Measurements from ENCODE around the gene ZNF536. TPM values are rescaled to one million over a fixed set of nuclear protein-coding genes. Genes with fewer than 3 reads are reported as not detected.
A peak's percentile ranks its signal among the peaks of the same experiment; 100 is the strongest.

ZNF536 gene
- total and polyA plus RNA-seq, 12 donors: 0.22 to 10.7 (median 3.7) TPM

DNA sequence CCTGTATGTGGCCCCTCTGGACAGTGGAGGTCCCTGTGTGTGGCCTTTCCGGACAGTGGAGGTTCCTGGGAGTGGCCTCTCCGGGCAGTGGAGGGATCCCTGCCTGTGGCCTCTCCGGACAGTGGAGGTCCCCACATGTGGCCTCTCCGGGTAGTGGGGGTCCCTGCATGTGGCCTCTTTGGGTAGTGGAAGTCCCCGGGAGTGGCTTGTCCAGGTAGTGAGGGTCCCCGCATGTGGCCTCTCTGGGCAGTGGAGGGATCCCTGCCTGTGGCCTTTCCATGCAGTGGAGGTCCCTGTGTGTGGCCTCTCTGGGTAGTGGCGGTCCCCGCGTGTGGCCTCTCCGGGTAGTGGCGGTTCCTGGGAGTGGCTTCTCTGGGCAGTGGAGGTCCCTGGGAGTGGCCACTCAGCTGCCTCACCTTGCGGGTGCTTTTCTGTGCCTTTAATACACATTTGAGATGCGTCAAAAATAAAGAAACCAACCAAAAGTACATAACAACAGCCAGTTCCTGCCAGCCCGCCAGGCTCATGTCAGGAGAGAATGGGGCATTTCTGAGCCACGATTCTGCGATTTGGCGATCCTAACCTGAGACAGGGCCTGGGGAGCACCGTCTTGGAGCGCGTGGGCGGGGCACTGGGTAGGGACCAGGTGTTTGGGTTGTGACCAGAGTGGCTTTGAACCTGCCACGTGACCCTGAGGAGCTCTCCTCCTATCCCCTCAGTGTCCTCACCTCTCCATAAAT is 194.7 kb downstream of the ZNF536 start:
- peaks cover 0 to 38% (median 4%) of the 10 kb centered on the region in 7 donors for H3K27me3 ChIP-seq
- DNase-seq (no peak), ATAC-seq (peak in 1 of 8 donors; percentile 35)
- TF ChIP-seq, protein P1, sequence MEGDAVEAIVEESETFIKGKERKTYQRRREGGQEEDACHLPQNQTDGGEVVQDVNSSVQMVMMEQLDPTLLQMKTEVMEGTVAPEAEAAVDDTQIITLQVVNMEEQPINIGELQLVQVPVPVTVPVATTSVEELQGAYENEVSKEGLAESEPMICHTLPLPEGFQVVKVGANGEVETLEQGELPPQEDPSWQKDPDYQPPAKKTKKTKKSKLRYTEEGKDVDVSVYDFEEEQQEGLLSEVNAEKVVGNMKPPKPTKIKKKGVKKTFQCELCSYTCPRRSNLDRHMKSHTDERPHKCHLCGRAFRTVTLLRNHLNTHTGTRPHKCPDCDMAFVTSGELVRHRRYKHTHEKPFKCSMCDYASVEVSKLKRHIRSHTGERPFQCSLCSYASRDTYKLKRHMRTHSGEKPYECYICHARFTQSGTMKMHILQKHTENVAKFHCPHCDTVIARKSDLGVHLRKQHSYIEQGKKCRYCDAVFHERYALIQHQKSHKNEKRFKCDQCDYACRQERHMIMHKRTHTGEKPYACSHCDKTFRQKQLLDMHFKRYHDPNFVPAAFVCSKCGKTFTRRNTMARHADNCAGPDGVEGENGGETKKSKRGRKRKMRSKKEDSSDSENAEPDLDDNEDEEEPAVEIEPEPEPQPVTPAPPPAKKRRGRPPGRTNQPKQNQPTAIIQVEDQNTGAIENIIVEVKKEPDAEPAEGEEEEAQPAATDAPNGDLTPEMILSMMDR (IDR thresholded peaks at IDR 0.05): no peak
- H3K36me3 ChIP-seq: no peaks in the 10 kb centered on the region
- no peak overlapping the region for H3K27ac ChIP-seq
- no peaks in the 10 kb centered on the region for H3K9me3 ChIP-seq
- WGBS, 2 donors: 83 to 87% methylated on average over 22 of the region's 22 CpGs
- intact Hi-C loops (cut with DNase I): no loop called here
- no peaks in the 10 kb centered on the region for H3K4me1 ChIP-seq
- no peak overlapping the region for H3K4me3 ChIP-seq

DNA sequence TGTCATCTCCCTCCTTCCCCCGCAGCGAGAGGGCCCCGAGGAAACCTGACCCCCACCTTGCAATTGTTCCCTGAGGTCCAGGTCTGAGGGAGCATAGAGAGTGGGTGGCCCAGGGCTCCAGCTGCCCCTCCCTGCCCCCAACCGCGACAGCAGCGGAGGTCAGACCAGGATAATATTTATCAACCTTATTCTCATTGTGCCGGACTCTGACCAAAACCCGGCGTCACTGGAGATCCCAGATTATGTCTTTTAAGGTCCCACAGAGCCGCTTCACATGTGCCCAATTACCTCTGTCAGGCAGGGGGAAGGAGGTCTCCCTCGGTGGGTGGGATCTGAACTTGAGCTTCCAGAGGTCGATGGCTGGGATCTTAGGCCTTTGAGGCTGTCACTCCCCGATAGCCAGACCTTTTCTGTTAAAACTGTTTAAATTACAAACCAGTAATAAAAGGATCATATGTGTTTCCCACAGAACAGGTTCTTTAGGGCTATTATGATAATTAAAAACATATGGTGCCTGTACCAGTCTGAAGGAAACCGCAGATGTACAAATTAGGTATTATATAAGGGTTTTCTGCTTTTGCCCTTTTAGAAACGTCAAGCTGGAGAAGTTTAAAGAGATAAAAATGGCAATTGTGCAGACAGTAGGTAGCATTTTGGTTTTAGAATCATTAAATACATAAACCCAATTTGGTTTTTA is 195.5 kb downstream of the ZNF536 start:
- TF ChIP-seq, protein P1 (IDR thresholded peaks at IDR 0.05): no peak
- ATAC-seq (no peak), DNase-seq (no peak)
- H3K36me3 ChIP-seq: no peaks in the 10 kb centered on the region
- peaks cover 0 to 38% (median 4%) of the 10 kb centered on the region in 7 donors for H3K27me3 ChIP-seq
- no peak overlapping the region for H3K27ac ChIP-seq
- 72 to 75% methylated on average over 15 of the region's 15 CpGs for WGBS, 2 donors
- no peak overlapping the region for H3K4me3 ChIP-seq
- intact Hi-C loops (cut with DNase I): no loop called here
- H3K9me3 ChIP-seq: no peaks in the 10 kb centered on the region
- H3K4me1 ChIP-seq: no peaks in the 10 kb centered on the region

DNA sequence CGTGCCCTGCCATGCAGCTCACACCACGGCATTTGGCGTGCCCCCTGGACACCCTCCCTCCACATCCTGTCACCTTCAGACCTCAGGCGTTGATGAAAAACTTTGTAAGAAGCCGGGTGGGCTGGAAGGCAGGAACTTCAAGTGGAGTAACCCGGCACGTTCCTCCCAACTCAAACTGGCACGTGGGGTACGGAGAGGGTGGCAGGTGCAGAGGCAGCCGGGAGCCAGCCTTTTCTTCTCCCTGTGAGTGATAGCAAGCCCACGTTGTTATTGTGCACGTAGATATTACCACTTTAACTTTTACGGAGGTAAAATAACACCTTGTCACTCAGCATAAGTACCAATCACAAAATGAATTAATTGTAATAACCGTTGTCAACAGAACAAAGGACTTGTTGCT is 198.0 kb downstream of the ZNF536 start:
- Histone ChIP-seq H3K9me3 (no peaks in the 10 kb centered on the region), H3K27me3 (peaks cover 0 to 20% (median 4%) of the 10 kb centered on the region in 7 donors), H3K4me1 (no peaks in the 10 kb centered on the region), H3K27ac (no peak overlapping the region), H3K4me3 (no peak overlapping the region), H3K36me3 (no peaks in the 10 kb centered on the region)
- TF ChIP-seq, protein P1 (IDR thresholded peaks at IDR 0.05): no peak
- ATAC-seq (no peak), DNase-seq (no peak)
- intact Hi-C loops (cut with DNase I): no loop called here
- WGBS, 2 donors: 75 to 86% methylated on average over 14 of the region's 14 CpGs

DNA sequence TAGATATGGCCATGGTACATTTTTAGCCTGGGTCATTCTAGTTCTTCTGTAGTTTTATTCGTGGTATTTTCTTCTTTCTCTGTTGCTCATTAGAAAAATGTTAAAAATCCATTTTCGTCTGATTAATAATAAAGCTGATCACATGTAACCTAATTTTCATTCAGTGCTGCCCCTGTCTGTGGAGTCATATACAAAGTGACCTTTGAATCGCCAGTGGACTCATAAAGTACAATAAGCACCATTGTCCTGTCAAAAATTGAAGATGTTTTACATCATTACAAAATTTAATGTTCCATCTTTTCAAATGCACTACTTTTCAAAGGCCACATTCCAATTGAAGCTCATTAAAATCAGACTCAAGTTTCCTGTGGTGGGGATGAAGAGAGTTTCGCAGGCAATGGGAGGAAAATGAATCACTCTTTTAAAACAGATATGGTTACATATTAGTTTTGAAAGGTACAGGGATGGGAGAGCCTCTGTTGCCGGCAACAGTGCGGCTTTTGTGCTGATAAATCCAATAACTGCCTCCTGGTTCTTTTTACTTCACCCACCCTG is 205.4 kb downstream of the ZNF536 start:
- Histone ChIP-seq H3K4me3 (no peak overlapping the region), H3K4me1 (no peaks in the 10 kb centered on the region), H3K27ac (no peak overlapping the region), H3K9me3 (no peaks in the 10 kb centered on the region), H3K27me3 (peaks cover 0 to 28% (median 4%) of the 10 kb centered on the region in 7 donors), H3K36me3 (no peaks in the 10 kb centered on the region)
- no peak for DNase-seq
- intact Hi-C loops (cut with DNase I): no loop called here
- ATAC-seq: no peak
- TF ChIP-seq, protein P1 (IDR thresholded peaks at IDR 0.05): no peak
- WGBS, 2 donors: 71 to 77% methylated on average over 6 of the region's 6 CpGs
